ENCODE results near the gene MORC2.

- no peak for TF ChIP-seq CTCF (IDR thresholded peaks at IDR 0.05; ENCODE audit: insufficient read depth, low read length)
- no peak for TF ChIP-seq POLR2AphosphoS5 (IDR thresholded peaks at IDR 0.05; ENCODE audit: low read depth)
- TF ChIP-seq GABPA (IDR thresholded peaks at IDR 0.05; ENCODE audit: low read depth): no peak
- TF ChIP-seq REST (IDR thresholded peaks at IDR 0.05; ENCODE audit: insufficient replicate concordance, low read depth): no peak
- no peak for TF ChIP-seq SPI1 (IDR thresholded peaks at IDR 0.05; ENCODE audit: borderline replicate concordance, low read depth)
Measured at GRCh38 chr22:30944986-30945385, 23.6 kb downstream of the MORC2 start.
